GM12875 (cell line): ENCODE results near the gene TCHP.
A peak's percentile ranks its signal among the peaks of the same experiment; 100 is the strongest.

ENCODE experiments used
- H3K4me3 ChIP-seq: one replicate; pipeline ENCODE4 v1.5.1; 2011; ENCODE audit warnings: low read depth, low read length, control low read depth
- CTCF ChIP-seq: IDR thresholded peaks from 2 replicates; pipeline ENCODE4 v1.5.1; 2011; ENCODE audit warnings: low read depth, mild to moderate bottlenecking, control low read depth, inconsistent platforms, low read length, moderate library complexity, borderline replicate concordance; ENCODE audit not compliant: insufficient read depth

TCHP gene

GRCh38 chr12:109875572-109876131 lies 24.4 kb upstream of the TCHP start:
- TF ChIP-seq CTCF: no peak
- no peak overlapping the region for H3K4me3 ChIP-seq

DNA sequence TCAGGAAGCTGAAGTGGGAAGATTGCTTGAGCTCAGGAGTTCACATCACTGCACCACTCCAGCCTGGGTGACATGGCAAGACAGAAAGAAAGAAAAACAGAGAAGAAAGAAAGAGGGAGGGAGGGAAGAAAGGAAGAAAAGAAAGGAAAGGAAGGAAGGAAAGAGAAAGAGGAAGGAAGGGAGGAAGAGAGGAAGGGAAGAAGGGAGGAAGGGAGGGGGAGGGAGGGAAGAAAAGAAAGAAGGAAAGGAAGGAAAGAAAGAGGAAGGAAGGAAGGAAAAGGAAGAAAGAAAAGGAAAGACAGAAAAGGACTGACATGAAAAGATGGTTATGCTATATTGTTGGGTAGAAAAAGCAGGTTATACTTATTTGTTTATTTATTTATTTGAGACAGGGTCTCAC lies 23.7 kb upstream of the TCHP start:
- H3K4me3 ChIP-seq: no peak overlapping the region
- TF ChIP-seq CTCF: no peak

- no peak for TF ChIP-seq CTCF
- no peak overlapping the region for H3K4me3 ChIP-seq
Measured at GRCh38 chr12:109877504-109878246, 22.4 kb upstream of the TCHP start.

DNA sequence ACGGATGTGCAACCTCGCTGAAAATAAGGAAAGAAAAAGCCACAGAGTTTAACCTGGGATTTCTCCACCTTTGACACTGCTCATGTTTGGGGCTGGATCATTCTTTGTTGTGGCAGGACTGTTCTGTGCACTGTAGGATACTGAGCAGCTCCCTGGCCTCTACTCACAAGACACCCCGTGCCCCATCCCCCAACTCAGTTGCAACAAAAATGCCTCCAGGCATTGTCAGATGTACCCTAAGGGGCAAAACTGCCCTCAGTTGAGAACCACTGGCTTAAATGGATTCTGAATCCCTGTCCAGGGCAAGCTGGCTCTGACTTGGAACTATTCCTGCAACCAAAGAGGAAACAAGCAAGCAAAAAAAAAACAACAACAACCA lies 21.8 kb upstream of the TCHP start:
- TF ChIP-seq CTCF: no peak
- no peak overlapping the region for H3K4me3 ChIP-seq

DNA sequence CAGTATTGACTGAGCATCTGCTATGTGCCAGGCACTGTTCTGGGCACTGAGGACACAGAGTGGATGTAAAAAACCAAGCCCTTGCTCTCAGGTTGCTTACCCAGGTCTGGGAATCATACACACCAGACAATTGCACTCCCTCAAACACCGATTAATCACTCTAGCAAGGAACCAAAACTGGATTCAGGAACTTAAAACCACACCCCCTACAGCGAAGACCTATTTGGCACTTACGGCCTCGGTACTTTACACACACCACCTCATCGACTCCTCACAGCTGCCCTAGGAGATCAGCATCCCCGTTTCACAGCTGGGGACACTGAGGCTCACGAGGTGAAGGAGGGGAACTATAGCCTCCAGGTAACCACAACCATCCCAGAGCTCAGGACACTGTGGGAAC lies 21.3 kb upstream of the TCHP start:
- no peak overlapping the region for H3K4me3 ChIP-seq
- no peak for TF ChIP-seq CTCF

DNA sequence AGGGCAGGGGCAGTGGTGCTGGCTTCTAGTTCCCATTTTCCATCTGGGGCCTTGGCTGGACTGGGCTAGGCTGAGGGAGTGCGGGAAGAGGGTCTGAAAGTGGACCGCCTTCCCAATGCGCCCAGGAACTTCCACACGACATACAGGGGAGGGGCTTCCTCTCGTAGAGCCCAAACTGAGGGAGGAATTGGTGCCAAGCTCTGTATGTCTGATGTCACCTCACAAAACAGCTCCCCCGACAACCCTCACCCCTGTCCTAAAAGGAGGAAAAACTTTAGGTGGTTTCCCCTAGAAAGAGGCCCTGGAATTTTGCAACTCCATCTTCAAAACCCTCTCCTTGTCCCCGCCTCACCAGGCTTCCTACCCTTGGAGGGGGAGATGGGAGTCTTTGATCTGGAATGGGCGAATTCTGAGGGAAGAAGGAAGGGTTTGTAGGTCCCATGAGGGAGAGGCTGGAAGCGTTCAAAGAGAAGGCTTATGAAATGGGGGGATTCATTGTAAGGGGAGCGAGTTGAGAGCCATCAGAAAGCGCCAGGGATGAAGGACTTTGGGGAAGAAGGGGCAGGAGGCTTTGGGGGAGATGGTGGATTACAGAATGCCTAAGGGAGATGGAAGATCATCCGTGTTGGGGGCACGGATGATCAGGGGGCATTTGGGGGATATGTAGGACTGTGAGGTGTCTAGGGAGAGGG lies 20.6 kb upstream of the TCHP start:
- H3K4me3 ChIP-seq: peak overlapping the region; percentile 87
- TF ChIP-seq CTCF: no peak
